ENCODE measurements around the gene RAB4A.

DNA sequence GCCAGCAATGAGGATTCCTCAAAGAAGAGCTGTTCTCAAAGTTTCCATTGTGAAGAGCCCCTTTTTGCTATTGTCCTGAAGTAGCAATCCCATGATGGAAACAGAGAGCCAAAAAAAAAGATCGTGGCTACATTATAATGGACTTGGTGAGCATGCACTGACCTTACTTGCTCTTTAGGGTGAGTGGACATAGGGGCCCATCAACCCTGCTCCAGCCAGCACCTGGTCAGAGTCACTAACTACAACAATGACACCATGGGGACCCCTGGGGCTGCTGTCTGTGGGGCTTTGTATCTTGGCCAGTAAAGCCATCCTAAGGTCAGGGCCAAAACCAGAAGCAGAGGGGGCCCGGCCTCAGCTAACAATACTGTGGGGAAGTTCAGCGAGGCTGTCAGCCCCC lies 30.4 kb upstream of the RAB4A start:
- TF ChIP-seq POLR2A (IDR thresholded peaks at IDR 0.05) (no peak), CTCF (IDR thresholded peaks at IDR 0.05) (no peak)

All from body of pancreas (tissue), 4 donors.